Measurements from ENCODE around the gene PLEKHH1.

Gene PLEKHH1

GRCh38 chr14:67532998-67533753 is at the start of gene PLEKHH1:
Gene PLEKHH1 (plus strand): TSS chr14:67533290. CDS start chr14:67541868, 8,578 bp downstream.
- no peak for TF ChIP-seq CTCF (IDR thresholded peaks at IDR 0.05; ENCODE audit: low read depth, low read length)
- DNase-seq (ENCODE audit: extremely low read depth, low read depth) = peak; percentile 16

GRCh38 chr14:67483579-67484285 is 49.4 kb upstream of the PLEKHH1 start:
- TF ChIP-seq CTCF (IDR thresholded peaks at IDR 0.05; ENCODE audit: low read depth, low read length) = no peak
- no peak for DNase-seq (ENCODE audit: extremely low read depth, low read depth)

- no peak for TF ChIP-seq CTCF (IDR thresholded peaks at IDR 0.05; ENCODE audit: low read depth, low read length)
- DNase-seq (ENCODE audit: extremely low read depth, low read depth) = no peak
Measured at GRCh38 chr14:67485501-67486095, 47.5 kb upstream of the PLEKHH1 start.

GRCh38 chr14:67486890-67487289 is 46.2 kb upstream of the PLEKHH1 start:
- no peak for DNase-seq (ENCODE audit: extremely low read depth, low read depth)
- no peak for TF ChIP-seq CTCF (IDR thresholded peaks at IDR 0.05; ENCODE audit: low read depth, low read length)

GRCh38 chr14:67487332-67487731 is 45.8 kb upstream of the PLEKHH1 start:
- no peak for DNase-seq (ENCODE audit: extremely low read depth, low read depth)
- TF ChIP-seq CTCF (IDR thresholded peaks at IDR 0.05; ENCODE audit: low read depth, low read length) = no peak

- no peak for DNase-seq (ENCODE audit: extremely low read depth, low read depth)
- no peak for TF ChIP-seq CTCF (IDR thresholded peaks at IDR 0.05; ENCODE audit: low read depth, low read length)
Measured at GRCh38 chr14:67487937-67488893, 44.9 kb upstream of the PLEKHH1 start, which contains the start of gene TMEM229B. Gene TMEM229B (minus strand): TSS chr14:67488721. CDS start chr14:67473923, 14,798 bp downstream.

Measured in AG09319 (cell line).